ENCODE results near the gene CRPPA.

DNA sequence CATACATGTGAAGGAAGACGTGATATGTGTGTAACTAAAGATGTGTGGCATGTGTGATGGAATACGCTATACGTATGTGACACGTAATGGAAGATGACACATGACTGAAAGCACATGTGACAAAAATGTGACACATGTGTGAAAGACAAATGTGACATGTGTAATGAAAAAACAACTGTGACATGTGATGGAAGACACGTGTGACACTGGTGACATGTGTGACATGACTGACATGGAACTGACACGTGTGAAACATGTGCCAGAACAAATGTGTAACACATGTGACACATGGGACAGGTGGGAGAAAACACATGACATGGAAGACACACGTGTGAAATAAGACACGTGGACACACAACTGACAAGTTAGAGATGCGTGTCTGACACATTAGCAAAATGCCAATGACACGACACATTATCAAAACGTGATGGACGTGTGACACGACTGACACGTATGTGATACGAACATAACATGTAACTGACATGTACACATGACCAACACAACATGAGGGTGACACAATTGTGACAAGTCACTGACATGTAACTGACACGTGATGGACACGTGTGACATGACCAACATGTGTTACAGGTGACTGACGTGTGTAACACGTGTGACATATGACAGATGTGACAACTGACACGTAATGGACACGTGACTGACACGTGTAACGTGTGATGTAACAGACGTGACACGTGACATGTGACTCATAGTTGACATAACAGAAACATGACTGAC lies 24.4 kb downstream of the CRPPA start:
- TF ChIP-seq CEBPB (IDR thresholded peaks at IDR 0.05; ENCODE audit: low read depth) (no peak), YY1 (IDR thresholded peaks at IDR 0.05; ENCODE audit: extremely low read depth, insufficient replicate concordance, low read depth, low read length) (no peak), ZNF274 (IDR thresholded peaks at IDR 0.05; ENCODE audit: low read depth, low read length) (no peak)

All from HCT116 (cell line).